ENCODE results near the gene MACROD2.

- TF ChIP-seq CTCF (IDR thresholded peaks at IDR 0.05; ENCODE audit: insufficient read depth, low read length, poor library complexity, severe bottlenecking) (no peak), EZH2phosphoT487 (conservative IDR thresholded peaks at IDR 0.05; ENCODE audit: low read length) (no peak)
These were observed 1812.0 kb downstream of the MACROD2 start for GRCh38 chr20:15807271-15807670.
